Stimulated activated CD4-positive, alpha-beta T cell treated with anti-CD3 and anti-CD28 coated beads, Interleukin-12 subunit alpha, Interleukin-12 subunit beta, amount 100 ng/mL, for 4 hours (primary cell): Measurements from ENCODE around the gene DNM2.
"Not testable (repeated sequence)": the region's sequence is repeated elsewhere in the genome, so short reads cannot be mapped to it uniquely, and the experiment has no call there.

Experiments
- DNase-seq: peaks from one replicate; pipeline ENCODE4 v3.0.0-alpha.2; 2020

Gene DNM2

GRCh38 chr19:10839114-10840050 is 121.5 kb downstream of the DNM2 start:
- DNase-seq, result no peak

- no peak for DNase-seq
Measured at GRCh38 chr19:10842788-10843187, 124.9 kb downstream of the DNM2 start.

GRCh38 chr19:10846500-10847202 is 128.8 kb downstream of the DNM2 start:
- no peak for DNase-seq

- no peak for DNase-seq
Measured at GRCh38 chr19:10848230-10848856, 130.5 kb downstream of the DNM2 start, which contains the start of gene C19orf38. TSS of gene C19orf38 (plus strand) at chr19:10848415. CDS start at chr19:10848509, 94 bp downstream.

GRCh38 chr19:10850631-10851030 is 132.8 kb downstream of the DNM2 start:
- no peak for DNase-seq

- no peak for DNase-seq
Measured at GRCh38 chr19:10852098-10852800, 134.4 kb downstream of the DNM2 start.

GRCh38 chr19:10852941-10853340 is 135.1 kb downstream of the DNM2 start:
- DNase-seq, result no peak

GRCh38 chr19:10854350-10855089 is 136.6 kb downstream of the DNM2 start:
- no peak for DNase-seq

GRCh38 chr19:10855879-10856522 is 138.1 kb downstream of the DNM2 start:
- no peak for DNase-seq

GRCh38 chr19:10856899-10857298 is 139.0 kb downstream of the DNM2 start:
- not testable (repeated sequence) for DNase-seq

- DNase-seq, result no peak
Measured at GRCh38 chr19:10858204-10858828, 140.4 kb downstream of the DNM2 start.

- no peak for DNase-seq
Measured at GRCh38 chr19:10861103-10861651, 143.3 kb downstream of the DNM2 start.

- DNase-seq, result no peak
Measured at GRCh38 chr19:10862561-10863106, 144.8 kb downstream of the DNM2 start.

GRCh38 chr19:10863107-10863717 is 145.3 kb downstream of the DNM2 start:
- no peak for DNase-seq

- peak; percentile 82 for DNase-seq
Measured at GRCh38 chr19:10864538-10864899, 146.6 kb downstream of the DNM2 start.

- DNase-seq, result no peak
Measured at GRCh38 chr19:10866495-10866894, 148.6 kb downstream of the DNM2 start.

GRCh38 chr19:10868872-10869547 is 151.1 kb downstream of the DNM2 start:
- no peak for DNase-seq

- DNase-seq, result not testable (repeated sequence)
Measured at GRCh38 chr19:10869872-10870311, 152.0 kb downstream of the DNM2 start.

GRCh38 chr19:10870501-10870954 is 152.6 kb downstream of the DNM2 start:
- no peak for DNase-seq
